Ecto neural progenitor cell (in vitro differentiated cells): ENCODE results near the gene ZNF652.
"Not testable (repeated sequence)": the region's sequence is repeated elsewhere in the genome, so short reads cannot be mapped to it uniquely, and the experiment has no call there.

Source experiments
- DNase-seq: peaks from one replicate; pipeline ENCODE4 v3.0.0-alpha.2; 2018; ENCODE audit warnings: low spot score

ZNF652 gene

GRCh38 chr17:49386373-49386772 is 24.3 kb upstream of the ZNF652 start:
- DNase-seq: no peak

DNA sequence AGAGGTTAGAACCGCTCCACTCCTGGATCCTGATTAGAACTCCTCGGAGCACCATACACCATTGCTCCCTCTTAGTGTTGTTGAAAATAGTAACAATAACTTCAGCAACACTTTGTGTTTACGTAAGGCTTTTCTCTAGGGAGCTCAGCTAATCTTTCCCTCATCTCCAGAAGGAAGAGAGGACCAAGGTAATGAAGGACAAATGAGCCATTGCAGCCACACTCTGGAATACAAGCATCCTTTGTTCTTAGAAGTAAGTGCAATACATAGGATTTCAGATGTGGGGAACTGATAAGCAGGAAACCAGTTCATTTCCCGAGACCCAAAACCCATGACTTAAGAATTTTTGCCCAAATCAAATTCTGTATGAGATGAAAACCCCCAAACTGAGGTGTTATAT is 22.9 kb upstream of the ZNF652 start:
- DNase-seq: no peak

- DNase-seq: no peak
Observed at GRCh38 chr17:49383060-49383459, 21.0 kb upstream of the ZNF652 start.

DNA sequence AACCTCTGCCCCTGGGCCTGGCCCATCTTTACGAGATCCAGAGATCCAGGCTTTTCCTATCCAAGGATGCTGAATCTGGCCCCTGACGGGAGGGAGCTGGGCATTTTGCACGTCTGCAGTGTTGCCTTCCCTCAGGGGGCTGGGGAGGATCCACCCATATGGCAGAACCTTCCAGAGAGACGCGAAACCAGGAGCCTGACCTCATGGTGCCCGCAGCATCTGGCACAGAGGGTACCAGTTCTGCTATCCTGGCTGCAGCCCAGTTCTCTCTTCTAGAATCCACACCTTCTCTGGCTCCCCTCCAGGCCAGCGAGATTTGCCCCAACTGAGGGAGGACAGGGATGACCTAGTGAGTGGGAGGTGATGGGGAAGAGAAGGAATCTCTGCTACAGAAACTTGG is 20.5 kb upstream of the ZNF652 start:
- DNase-seq: no peak

DNA sequence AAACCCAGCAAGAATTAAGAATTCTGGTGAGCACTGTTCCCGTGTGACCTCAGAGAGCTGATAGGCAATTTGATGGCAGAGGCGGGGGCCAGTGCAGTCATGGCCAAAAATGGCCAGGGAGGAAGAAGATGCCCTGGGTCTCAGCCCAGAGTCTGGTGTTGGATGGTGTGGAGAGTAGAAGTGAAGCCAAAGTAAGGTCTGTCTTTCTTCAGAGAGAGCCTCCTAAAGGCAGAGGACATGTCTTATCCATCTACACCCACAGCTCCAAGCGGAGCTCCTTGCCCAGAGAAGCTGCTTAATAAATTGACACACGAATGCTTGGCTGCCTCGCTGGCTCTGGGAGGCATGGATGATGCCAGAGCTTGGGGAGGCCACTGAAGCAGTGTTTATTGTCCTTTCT is 19.7 kb upstream of the ZNF652 start:
- no peak for DNase-seq

GRCh38 chr17:49381033-49381432 is 19.0 kb upstream of the ZNF652 start:
- DNase-seq: no peak

DNA sequence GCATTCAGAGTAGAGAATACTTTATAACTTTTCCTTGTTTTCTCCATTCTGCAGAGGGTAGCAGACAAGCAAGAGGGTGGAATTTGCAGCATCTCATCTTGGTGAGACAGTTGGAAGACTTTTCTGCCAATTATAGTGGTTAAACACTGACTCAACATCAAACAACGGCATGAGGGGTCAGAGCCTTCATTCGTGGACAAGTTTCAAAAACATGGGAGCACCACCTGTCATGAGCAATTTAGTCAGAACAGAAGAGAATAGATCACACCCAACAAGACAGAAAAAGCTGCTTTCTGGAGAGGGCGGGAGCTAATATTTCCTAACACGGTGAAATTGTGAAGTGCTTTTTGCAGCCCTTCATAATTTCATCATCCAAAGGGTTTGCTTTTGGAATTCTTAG is 17.9 kb upstream of the ZNF652 start:
- no peak for DNase-seq

DNA sequence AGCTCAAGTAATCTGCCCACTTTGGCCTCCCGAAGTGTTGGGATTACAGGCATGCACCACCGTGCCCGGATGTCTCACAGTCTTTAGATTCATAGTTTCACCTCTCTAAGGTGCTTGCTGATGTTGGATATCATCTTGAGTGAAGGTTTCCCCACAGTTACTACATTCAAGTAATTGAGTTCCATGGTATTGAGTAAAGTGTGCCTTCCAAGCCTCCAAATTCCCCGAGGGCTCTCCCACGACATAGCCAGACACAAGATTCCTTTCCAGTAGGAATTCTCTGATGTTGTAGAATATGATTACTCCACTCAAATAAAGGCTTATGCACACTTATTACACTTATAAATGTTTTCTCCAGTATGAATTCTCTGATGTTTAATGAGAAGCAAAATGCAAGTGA is 16.3 kb upstream of the ZNF652 start:
- DNase-seq: no peak

DNA sequence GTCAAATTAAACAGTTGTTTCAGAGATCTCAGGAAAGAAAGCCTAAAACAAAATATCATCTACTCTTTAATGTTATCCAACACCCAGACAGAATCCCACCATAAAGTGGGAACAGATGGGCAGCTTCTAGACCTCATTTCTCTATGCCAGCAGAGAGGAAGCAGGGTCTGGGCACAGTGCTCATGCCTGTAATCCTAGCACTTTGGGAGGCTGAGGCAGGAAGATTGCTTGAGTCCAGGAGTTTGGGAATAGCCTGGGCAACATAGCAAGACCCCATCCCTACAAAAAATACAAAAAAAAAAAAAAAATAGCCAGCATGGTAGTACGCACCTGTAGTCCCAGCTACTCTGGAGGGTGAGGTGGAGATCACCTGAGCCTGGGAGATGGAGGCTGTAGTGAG is 13.5 kb upstream of the ZNF652 start:
- no peak for DNase-seq

DNA sequence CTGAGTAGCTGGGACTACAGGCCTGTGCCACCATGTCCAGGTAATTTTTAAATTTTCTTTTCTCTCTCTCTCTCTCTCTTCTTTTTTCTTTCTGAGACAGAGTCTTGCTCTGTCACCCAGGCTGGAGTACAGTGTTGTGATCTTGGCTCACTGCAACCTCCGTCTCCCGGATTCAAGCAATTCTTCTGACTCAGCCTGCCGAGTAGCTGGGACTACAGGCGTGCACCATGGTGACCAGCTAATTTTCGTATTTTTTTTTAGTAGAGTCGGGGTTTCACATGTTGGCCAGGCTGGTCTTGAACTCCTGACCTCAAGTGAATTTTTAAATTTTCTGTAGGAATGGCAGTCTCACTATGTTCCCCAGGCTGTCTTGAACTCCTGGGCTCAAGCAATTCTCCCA is 11.1 kb upstream of the ZNF652 start:
- no peak for DNase-seq

- no peak for DNase-seq
Observed at GRCh38 chr17:49372425-49372824, 10.4 kb upstream of the ZNF652 start.

DNA sequence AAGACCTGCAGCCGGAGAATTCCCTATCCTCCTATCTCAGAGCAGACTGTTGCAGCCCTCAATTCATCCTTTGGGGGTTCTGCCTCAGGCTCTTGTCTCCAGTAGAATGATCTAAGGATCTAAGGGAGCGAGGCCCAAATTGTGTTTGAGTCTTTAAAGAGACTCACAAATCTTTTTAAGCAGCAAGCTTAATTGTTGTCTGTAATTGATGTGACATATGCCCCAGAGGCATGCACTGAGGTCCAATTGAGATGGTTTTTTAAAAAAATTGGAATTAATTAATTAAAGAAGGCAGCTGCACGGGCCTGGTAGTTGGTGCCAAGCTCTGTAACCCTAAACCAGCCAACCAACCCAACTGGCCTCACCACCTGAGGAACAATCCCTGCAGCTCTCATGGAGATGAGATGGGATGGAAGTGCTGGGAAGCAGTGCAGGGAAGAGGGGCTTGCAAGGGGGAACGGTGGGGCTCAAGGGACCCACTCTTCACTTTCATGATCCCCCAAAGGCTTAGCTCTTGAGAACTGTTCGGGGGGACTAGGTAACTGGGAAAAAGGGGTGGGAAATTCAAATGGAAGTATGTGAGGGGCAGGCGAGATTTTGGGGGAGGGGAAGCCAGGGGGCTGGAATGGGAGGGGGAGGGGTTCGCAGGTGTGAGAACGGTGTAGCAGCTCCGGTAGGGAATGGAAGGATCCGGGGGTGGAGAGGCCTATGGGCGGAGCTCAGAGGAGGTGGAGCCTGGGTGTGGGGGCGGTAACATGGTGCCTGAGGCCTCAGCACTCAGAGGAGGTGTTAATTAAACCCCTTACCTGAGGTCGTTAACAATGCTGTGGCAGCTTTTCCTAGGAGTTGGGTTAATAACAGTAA is 9.2 kb upstream of the ZNF652 start:
- DNase-seq: no peak

DNA sequence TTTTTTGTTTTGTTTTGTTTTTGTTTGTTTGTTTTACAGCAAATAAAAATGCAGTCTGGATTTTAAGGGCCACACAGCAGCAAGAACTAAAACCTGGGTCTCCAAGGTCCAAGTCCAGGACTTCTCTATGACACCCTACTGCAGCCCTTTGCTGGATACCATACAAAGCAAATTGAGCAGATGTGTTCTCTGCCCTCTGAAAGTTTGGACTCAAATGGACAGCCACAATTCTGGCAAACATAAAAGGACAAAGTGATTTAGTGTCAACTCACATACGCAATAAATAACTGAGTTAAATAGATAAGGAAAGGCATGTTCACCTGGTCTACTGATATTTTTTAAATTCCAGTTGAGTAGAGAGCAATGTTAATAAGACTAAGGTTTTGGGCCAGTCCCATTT is 7.7 kb upstream of the ZNF652 start:
- no peak for DNase-seq

DNA sequence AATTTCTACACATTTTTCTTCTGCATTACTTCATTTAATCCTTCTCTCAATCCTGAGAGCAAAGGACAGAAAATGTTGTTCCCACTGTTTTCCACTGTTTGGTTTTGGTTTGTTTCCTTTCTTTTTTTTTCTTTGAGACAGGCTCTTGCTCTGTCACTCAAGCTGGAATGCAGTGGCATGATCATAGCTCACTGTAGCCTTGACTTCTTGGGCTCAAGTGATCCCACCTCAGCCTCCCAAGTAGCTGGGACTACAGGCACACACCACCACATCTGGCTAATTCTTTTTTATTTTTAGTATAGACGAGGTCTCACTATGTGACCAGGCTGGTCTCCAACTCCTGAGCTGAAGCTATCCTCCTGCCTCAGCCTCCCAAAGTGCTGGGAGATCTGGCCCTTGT is 7.0 kb upstream of the ZNF652 start:
- DNase-seq: peak; percentile 37

- peak; percentile 74 for DNase-seq
Observed at GRCh38 chr17:49365667-49366066, 3.6 kb upstream of the ZNF652 start.

DNA sequence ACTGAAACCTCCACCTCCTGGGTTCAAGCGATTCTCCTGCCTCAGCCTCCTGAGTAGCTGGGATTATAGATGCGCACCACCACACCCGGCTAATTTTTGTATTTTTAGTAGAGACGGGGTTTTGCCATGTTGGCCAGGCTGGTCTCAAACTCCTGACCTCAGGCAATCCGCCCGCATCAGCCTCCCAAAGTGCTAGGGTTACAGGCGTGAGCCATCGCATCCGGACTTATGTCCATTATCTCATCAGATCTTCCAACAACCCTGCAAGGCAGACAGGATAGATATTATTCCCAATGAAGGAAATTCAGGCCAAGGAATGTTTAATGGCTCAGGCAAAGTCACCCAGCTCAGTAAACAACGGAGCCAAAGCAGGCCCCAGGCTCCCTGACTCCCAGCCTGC is 3.1 kb upstream of the ZNF652 start:
- not testable (repeated sequence) for DNase-seq

DNA sequence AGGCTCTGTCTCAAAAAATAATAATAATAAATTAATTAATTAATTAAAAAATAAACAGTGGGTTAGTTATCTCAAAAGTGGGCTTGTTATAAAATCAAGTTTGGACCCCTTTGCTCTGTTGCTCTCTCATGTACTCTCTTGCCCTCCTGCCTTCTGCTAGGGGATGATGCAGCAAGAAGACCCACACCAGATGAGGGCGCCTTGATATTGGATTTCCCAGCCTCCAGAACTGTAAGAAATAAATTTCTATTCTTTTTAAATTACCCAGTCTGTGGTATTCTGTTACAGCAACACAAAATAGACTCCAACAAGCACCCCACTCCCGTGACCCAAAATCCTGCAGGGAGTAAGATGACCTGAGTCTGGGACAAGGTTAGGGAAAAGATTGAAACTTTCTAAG is 2.1 kb upstream of the ZNF652 start:
- no peak for DNase-seq

DNA sequence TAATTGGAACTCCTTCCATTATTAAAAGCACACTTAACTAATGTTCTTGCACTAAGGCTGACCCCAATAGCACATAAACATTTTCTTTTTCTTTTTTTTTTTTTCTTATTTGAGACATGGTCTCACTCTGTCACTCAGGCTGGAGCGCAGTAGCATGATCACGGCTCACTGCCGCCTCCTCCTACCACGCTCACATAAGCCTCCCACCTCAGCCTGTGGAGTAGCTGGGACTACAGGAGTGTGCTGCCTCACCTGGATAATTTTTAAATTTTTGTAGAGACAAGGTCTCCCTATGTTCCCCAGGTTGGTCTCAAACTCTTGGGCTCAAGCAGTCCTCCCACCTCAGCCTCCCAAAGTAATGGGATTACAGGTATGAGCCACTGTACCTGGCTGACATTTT is 1.2 kb upstream of the ZNF652 start:
- DNase-seq: no peak

GRCh38 chr17:49362723-49363117 is 670 bp upstream of the ZNF652 start:
- no peak for DNase-seq

- DNase-seq: peak; percentile 54
Observed at GRCh38 chr17:49361129-49361901, 735 bp downstream of the ZNF652 start.

GRCh38 chr17:49360796-49361128 is 1.3 kb downstream of the ZNF652 start:
- peak; percentile 63 for DNase-seq

- no peak for DNase-seq
Observed at GRCh38 chr17:49359990-49360795, 1.9 kb downstream of the ZNF652 start.
